ENCODE measurements around the gene ETV5.

The ETV5 gene

GRCh38 chr3:186092360-186093070 is 16.4 kb downstream of the ETV5 start:
- Histone ChIP-seq H3K4me3 (ENCODE audit: insufficient read depth, low read length, poor library complexity, severe bottlenecking) (no peak overlapping the region), H3K4me2 (ENCODE audit: low read depth, low read length, poor library complexity, severe bottlenecking) (no peak overlapping the region), H3K27ac (ENCODE audit: low read depth, low read length) (no peak overlapping the region), H3K9ac (ENCODE audit: low read length) (no peak overlapping the region), H2AFZ (ENCODE audit: low read depth, low read length, severe bottlenecking) (no peak overlapping the region), H4K20me1 (ENCODE audit: low read depth, low read length) (no peaks in the 10 kb centered on the region), H3K27me3 (ENCODE audit: low read length) (no peaks in the 10 kb centered on the region), H3K9me2 (replicated peaks; ENCODE audit: insufficient read depth, low read length) (no peaks in the 10 kb centered on the region), H3F3A (ENCODE audit: insufficient read depth) (no peaks in the 10 kb centered on the region), H3K36me3 (ENCODE audit: low read length) (no peaks in the 10 kb centered on the region), H3K9me3 (ENCODE audit: insufficient read depth, low read length) (no peaks in the 10 kb centered on the region), H3K79me2 (ENCODE audit: insufficient read depth, low read length) (no peaks in the 10 kb centered on the region)
- TF ChIP-seq EZH2phosphoT487 (conservative IDR thresholded peaks at IDR 0.05; ENCODE audit: low read length) (no peak), CTCF (IDR thresholded peaks at IDR 0.05; ENCODE audit: insufficient read depth, low read length, poor library complexity, severe bottlenecking) (no peak)

DNA sequence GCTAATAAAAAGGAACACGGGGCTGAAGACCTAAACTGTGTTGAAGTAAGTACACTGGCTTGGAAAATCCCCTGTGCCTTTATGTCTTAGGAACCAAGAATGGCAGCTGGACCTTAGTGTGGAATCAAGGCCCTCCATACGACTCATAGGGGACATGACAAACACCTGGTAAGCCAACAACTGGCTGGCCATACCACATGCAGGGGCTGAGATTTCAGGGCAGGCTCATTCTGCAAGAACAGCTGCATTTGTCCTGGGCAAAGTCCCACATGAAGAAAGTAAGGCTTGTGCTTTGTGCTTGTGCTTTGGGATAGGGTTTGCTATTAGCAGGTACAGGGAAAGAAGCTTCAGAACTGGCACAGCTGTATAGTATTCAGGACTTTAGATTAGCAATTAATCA is 18.0 kb downstream of the ETV5 start:
- TF ChIP-seq CTCF (IDR thresholded peaks at IDR 0.05; ENCODE audit: insufficient read depth, low read length, poor library complexity, severe bottlenecking) (no peak), EZH2phosphoT487 (conservative IDR thresholded peaks at IDR 0.05; ENCODE audit: low read length) (no peak)
- H3K4me2 ChIP-seq (ENCODE audit: low read depth, low read length, poor library complexity, severe bottlenecking), result no peak overlapping the region
- H3K9ac ChIP-seq (ENCODE audit: low read length), result no peak overlapping the region
- no peaks in the 10 kb centered on the region for H3K9me2 ChIP-seq (replicated peaks; ENCODE audit: insufficient read depth, low read length)
- H3K4me3 ChIP-seq (ENCODE audit: insufficient read depth, low read length, poor library complexity, severe bottlenecking), result no peak overlapping the region
- H2AFZ ChIP-seq (ENCODE audit: low read depth, low read length, severe bottlenecking), result no peak overlapping the region
- no peaks in the 10 kb centered on the region for H3F3A ChIP-seq (ENCODE audit: insufficient read depth)
- no peaks in the 10 kb centered on the region for H3K9me3 ChIP-seq (ENCODE audit: insufficient read depth, low read length)
- H3K79me2 ChIP-seq (ENCODE audit: insufficient read depth, low read length), result no peaks in the 10 kb centered on the region
- H3K27ac ChIP-seq (ENCODE audit: low read depth, low read length), result no peak overlapping the region
- H4K20me1 ChIP-seq (ENCODE audit: low read depth, low read length), result no peaks in the 10 kb centered on the region
- no peaks in the 10 kb centered on the region for H3K36me3 ChIP-seq (ENCODE audit: low read length)
- no peaks in the 10 kb centered on the region for H3K27me3 ChIP-seq (ENCODE audit: low read length)

DNA sequence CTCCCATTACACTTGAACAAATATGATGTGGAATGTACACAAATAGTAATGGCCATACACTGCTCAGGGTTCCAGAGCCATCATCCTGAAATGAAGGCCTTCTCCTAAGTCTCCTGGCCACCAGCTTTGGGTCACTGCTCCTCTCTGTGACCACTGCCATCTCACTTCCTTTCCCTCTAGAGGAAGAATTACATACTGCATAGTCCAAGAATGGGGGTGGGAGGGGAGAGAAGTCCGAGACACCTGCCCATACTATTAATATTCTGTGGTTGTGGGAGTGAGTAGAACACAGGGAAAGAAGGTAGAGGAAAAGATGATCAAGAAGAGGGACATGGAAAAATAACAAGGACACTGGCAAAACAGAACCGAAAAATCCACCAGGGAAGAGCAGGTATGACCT is 20.6 kb downstream of the ETV5 start:
- Histone ChIP-seq H3K9me3 (ENCODE audit: insufficient read depth, low read length) (no peaks in the 10 kb centered on the region), H3F3A (ENCODE audit: insufficient read depth) (no peaks in the 10 kb centered on the region), H3K27me3 (ENCODE audit: low read length) (no peaks in the 10 kb centered on the region), H3K79me2 (ENCODE audit: insufficient read depth, low read length) (no peaks in the 10 kb centered on the region), H3K4me3 (ENCODE audit: insufficient read depth, low read length, poor library complexity, severe bottlenecking) (no peak overlapping the region), H3K27ac (ENCODE audit: low read depth, low read length) (no peak overlapping the region), H3K9me2 (replicated peaks; ENCODE audit: insufficient read depth, low read length) (no peaks in the 10 kb centered on the region), H2AFZ (ENCODE audit: low read depth, low read length, severe bottlenecking) (no peak overlapping the region), H3K9ac (ENCODE audit: low read length) (no peak overlapping the region), H3K36me3 (ENCODE audit: low read length) (no peaks in the 10 kb centered on the region), H3K4me2 (ENCODE audit: low read depth, low read length, poor library complexity, severe bottlenecking) (no peak overlapping the region), H4K20me1 (ENCODE audit: low read depth, low read length) (no peaks in the 10 kb centered on the region)
- no peak for TF ChIP-seq EZH2phosphoT487 (conservative IDR thresholded peaks at IDR 0.05; ENCODE audit: low read length)

DNA sequence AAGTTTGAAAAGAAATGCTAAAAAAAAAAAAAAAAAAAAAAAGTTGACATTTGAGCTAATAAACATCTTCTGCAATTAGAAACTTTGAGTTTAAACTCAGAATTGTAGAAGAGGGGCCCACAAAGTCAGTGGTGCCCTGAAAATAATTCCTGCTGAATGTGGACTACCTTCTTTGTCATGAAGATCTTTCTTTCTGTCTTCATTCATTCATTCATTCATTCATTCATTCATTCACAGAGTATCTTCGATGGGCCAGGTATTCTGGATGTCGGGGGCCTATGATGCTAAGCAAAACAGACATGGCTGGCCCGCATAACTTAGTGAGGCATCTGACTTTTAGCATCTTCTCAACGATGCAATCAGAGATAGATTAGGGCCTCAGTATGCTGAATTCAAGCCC is 24.6 kb downstream of the ETV5 start:
- no peak overlapping the region for H2AFZ ChIP-seq (ENCODE audit: low read depth, low read length, severe bottlenecking)
- H4K20me1 ChIP-seq (ENCODE audit: low read depth, low read length), result no peaks in the 10 kb centered on the region
- TF ChIP-seq CTCF (IDR thresholded peaks at IDR 0.05; ENCODE audit: insufficient read depth, low read length, poor library complexity, severe bottlenecking) (no peak), EZH2phosphoT487 (conservative IDR thresholded peaks at IDR 0.05; ENCODE audit: low read length) (no peak)

More for the DNA sequence above, 24.6 kb downstream of the ETV5 start:
- Histone ChIP-seq H3K9ac (ENCODE audit: low read length) (no peak overlapping the region), H3K9me3 (ENCODE audit: insufficient read depth, low read length) (no peaks in the 10 kb centered on the region), H3K27ac (ENCODE audit: low read depth, low read length) (no peak overlapping the region), H3K79me2 (ENCODE audit: insufficient read depth, low read length) (no peaks in the 10 kb centered on the region), H3K9me2 (replicated peaks; ENCODE audit: insufficient read depth, low read length) (no peaks in the 10 kb centered on the region), H3K36me3 (ENCODE audit: low read length) (no peaks in the 10 kb centered on the region), H3K4me3 (ENCODE audit: insufficient read depth, low read length, poor library complexity, severe bottlenecking) (no peak overlapping the region), H3F3A (ENCODE audit: insufficient read depth) (no peaks in the 10 kb centered on the region), H3K4me2 (ENCODE audit: low read depth, low read length, poor library complexity, severe bottlenecking) (no peak overlapping the region), H3K27me3 (ENCODE audit: low read length) (no peaks in the 10 kb centered on the region)

Measured in SU-DHL-6 (cell line).